Fibroblast of lung (primary cell): ENCODE results near the gene SDK2. TPM values are rescaled to one million over a fixed set of nuclear protein-coding genes. Genes with fewer than 3 reads are reported as not detected.

Experiments
- DNase-seq, 2 donors: peaks; one replicate each; pipeline versions ENCODE4 v3.0.0 to v3.0.0-alpha.2; 2010; ENCODE audit warnings: low read depth in 2 of 2
- H2AFZ ChIP-seq: 2 replicates; pipeline ENCODE4 v1.5.1; 2012; ENCODE audit warnings: low read length, control low read depth, inconsistent platforms
- H3K27ac ChIP-seq: 2 replicates; pipeline ENCODE4 v1.5.1; 2011; ENCODE audit warnings: low read length, control low read depth; ENCODE audit not compliant: insufficient read depth
- H3K27me3 ChIP-seq: 2 replicates; pipeline ENCODE4 v1.5.1; 2011; ENCODE audit warnings: mild to moderate bottlenecking, low read length; ENCODE audit not compliant: control insufficient read depth, insufficient read depth
- H3K36me3 ChIP-seq: 2 replicates; pipeline ENCODE4 v1.5.1; 2011; ENCODE audit warnings: low read length; ENCODE audit not compliant: control insufficient read depth, insufficient read depth
- H3K4me1 ChIP-seq: 2 replicates; pipeline ENCODE4 v1.5.1; 2011; ENCODE audit warnings: low read length; ENCODE audit not compliant: control insufficient read depth, insufficient read depth; ENCODE audit errors: extremely low read depth
- H3K4me2 ChIP-seq: 2 replicates; pipeline ENCODE4 v1.5.1; 2011; ENCODE audit warnings: low read length, control low read depth; ENCODE audit not compliant: insufficient read depth; ENCODE audit errors: extremely low read depth
- H3K4me3 ChIP-seq, 4 experiments: fragments of 200-600 bp in 1 of 4; sonication (generic) in 1 of 4; replicated peaks in 1 of 4; 2 replicates each; pipeline ENCODE4 v1.5.1; 2011 to 2016; ENCODE audit warnings: low read length in 4 of 4, low read depth in 3 of 4, mild to moderate bottlenecking in 3 of 4, control low read depth in 2 of 4, inconsistent platforms in 1 of 4, mixed read lengths in 1 of 4; ENCODE audit not compliant: insufficient read depth in 1 of 4; ENCODE audit errors: control extremely low read depth in 1 of 4
- H3K79me2 ChIP-seq: 2 replicates; pipeline ENCODE4 v1.5.1; 2012; ENCODE audit warnings: mild to moderate bottlenecking, low read length, inconsistent platforms; ENCODE audit not compliant: control insufficient read depth, insufficient read depth
- H3K9ac ChIP-seq: 2 replicates; pipeline ENCODE4 v1.5.1; 2011; ENCODE audit warnings: mild to moderate bottlenecking, low read length, control low read depth; ENCODE audit not compliant: insufficient read depth
- H3K9me3 ChIP-seq: 2 replicates; pipeline ENCODE4 v1.5.1; 2012; ENCODE audit warnings: low read depth, low read length; ENCODE audit not compliant: control insufficient read depth, insufficient read depth
- H4K20me1 ChIP-seq: 2 replicates; pipeline ENCODE4 v1.5.1; 2011; ENCODE audit warnings: low read length; ENCODE audit not compliant: control insufficient read depth, insufficient read depth; ENCODE audit errors: extremely low read depth
- EZH2 ChIP-seq: IDR thresholded peaks from 2 replicates; pipeline ENCODE4 v1.5.1; 2012; ENCODE audit warnings: low read length, control low read depth, mild to moderate bottlenecking; ENCODE audit errors: missing control alignments
- polyA plus RNA-seq, 2 donors: library from polyadenylated mRNA; depleted of rRNA in 1 of 2; stranded (reverse) in 1 of 2; unstranded in 1 of 2; fragments of >200 nt; gene quantifications; 2 replicates each; pipeline ENCODE4 v1.2.1, GENCODE V29; 2011 to 2012; ENCODE audit warnings: missing spikeins in 1 of 2
- total RNA-seq: library from RNA; depleted of rRNA; stranded (reverse); fragments of >200 nt; gene quantifications from 2 replicates; pipeline ENCODE4 v1.2.1, GENCODE V29; 2014
- TF ChIP-seq, protein P1 (sequence below), 2 donors: IDR thresholded peaks in 1 of 2; conservative IDR thresholded peaks in 1 of 2; 1 replicate in 1 of 2; 2 replicates in 1 of 2; pipeline ENCODE4 v1.5.1; 2011 to 2012; ENCODE audit warnings: low read length in 2 of 2, control low read depth in 1 of 2, inconsistent platforms in 1 of 2, low read depth in 1 of 2, mild to moderate bottlenecking in 1 of 2

The SDK2 gene
- total and polyA plus RNA-seq, 2 donors (not counting 1 experiment from before 2014, with no cell fraction given): under 0.01 to 0.01 TPM

- no peaks in the 10 kb centered on the region for H4K20me1 ChIP-seq
- H2AFZ ChIP-seq: no peak overlapping the region
- no peaks in the 10 kb centered on the region for H3K79me2 ChIP-seq
- H3K27ac ChIP-seq: no peak overlapping the region
- TF ChIP-seq, protein P1, sequence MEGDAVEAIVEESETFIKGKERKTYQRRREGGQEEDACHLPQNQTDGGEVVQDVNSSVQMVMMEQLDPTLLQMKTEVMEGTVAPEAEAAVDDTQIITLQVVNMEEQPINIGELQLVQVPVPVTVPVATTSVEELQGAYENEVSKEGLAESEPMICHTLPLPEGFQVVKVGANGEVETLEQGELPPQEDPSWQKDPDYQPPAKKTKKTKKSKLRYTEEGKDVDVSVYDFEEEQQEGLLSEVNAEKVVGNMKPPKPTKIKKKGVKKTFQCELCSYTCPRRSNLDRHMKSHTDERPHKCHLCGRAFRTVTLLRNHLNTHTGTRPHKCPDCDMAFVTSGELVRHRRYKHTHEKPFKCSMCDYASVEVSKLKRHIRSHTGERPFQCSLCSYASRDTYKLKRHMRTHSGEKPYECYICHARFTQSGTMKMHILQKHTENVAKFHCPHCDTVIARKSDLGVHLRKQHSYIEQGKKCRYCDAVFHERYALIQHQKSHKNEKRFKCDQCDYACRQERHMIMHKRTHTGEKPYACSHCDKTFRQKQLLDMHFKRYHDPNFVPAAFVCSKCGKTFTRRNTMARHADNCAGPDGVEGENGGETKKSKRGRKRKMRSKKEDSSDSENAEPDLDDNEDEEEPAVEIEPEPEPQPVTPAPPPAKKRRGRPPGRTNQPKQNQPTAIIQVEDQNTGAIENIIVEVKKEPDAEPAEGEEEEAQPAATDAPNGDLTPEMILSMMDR (conservative IDR thresholded peaks at IDR 0.05 in 1 of 2, IDR thresholded peaks at IDR 0.05 in 1 of 2; ENCODE audit: low read depth in 1 of 2, low read length in 2 of 2): no peak
- no peak for TF ChIP-seq EZH2
- H3K9ac ChIP-seq: no peak overlapping the region
- H3K27me3 ChIP-seq: no peaks in the 10 kb centered on the region
- DNase-seq: no peak
- H3K4me1 ChIP-seq: no peaks in the 10 kb centered on the region
- no peak overlapping the region for H3K4me3 ChIP-seq
- no peaks in the 10 kb centered on the region for H3K36me3 ChIP-seq
- no peaks in the 10 kb centered on the region for H3K9me3 ChIP-seq
- no peak overlapping the region for H3K4me2 ChIP-seq
These were observed 243.2 kb downstream of the SDK2 start for GRCh38 chr17:73400915-73401545.

DNA sequence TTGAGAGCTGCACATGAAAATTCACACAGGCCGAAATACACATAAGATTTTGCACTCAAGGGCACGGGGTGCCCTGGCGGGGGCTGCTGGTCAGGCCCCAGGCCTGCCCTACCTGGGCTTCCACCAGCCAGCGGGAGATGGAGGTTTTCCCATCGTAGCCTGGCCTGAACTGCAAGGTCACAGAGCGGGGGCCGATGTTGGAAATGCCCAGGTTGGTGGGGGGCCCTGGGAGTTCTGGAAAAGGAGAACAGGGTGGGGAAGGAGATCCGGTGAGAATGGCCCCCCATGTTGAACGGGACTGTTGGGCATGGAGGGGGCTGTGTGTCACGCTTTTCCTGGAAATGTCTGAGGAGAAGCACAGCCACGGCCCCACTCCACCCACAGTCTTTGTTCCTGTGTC is 245.2 kb downstream of the SDK2 start:
- H3K4me2 ChIP-seq: no peak overlapping the region
- no peaks in the 10 kb centered on the region for H4K20me1 ChIP-seq
- H2AFZ ChIP-seq: no peak overlapping the region
- DNase-seq: no peak
- no peaks in the 10 kb centered on the region for H3K36me3 ChIP-seq
- H3K79me2 ChIP-seq: no peaks in the 10 kb centered on the region
- H3K4me1 ChIP-seq: no peaks in the 10 kb centered on the region
- no peaks in the 10 kb centered on the region for H3K9me3 ChIP-seq
- H3K27ac ChIP-seq: no peak overlapping the region
- no peak overlapping the region for H3K9ac ChIP-seq
- H3K27me3 ChIP-seq: no peaks in the 10 kb centered on the region
- H3K4me3 ChIP-seq: no peak overlapping the region
- TF ChIP-seq, protein P1 (conservative IDR thresholded peaks at IDR 0.05 in 1 of 2, IDR thresholded peaks at IDR 0.05 in 1 of 2; ENCODE audit: low read depth in 1 of 2, low read length in 2 of 2): no peak
- no peak for TF ChIP-seq EZH2

- Histone ChIP-seq H3K9me3 (no peaks in the 10 kb centered on the region), H4K20me1 (no peaks in the 10 kb centered on the region), H3K27me3 (no peaks in the 10 kb centered on the region), H3K27ac (no peak overlapping the region), H2AFZ (no peak overlapping the region), H3K79me2 (no peaks in the 10 kb centered on the region), H3K9ac (no peak overlapping the region), H3K36me3 (no peaks in the 10 kb centered on the region), H3K4me1 (no peaks in the 10 kb centered on the region), H3K4me2 (no peak overlapping the region), H3K4me3 (no peak overlapping the region)
- DNase-seq: no peak
- TF ChIP-seq, protein P1 (conservative IDR thresholded peaks at IDR 0.05 in 1 of 2, IDR thresholded peaks at IDR 0.05 in 1 of 2; ENCODE audit: low read depth in 1 of 2, low read length in 2 of 2): no peak
- no peak for TF ChIP-seq EZH2
These were observed 246.2 kb downstream of the SDK2 start for GRCh38 chr17:73397856-73398540.
